ENCODE results near the gene ZBBX.

- TF ChIP-seq CTCF (IDR thresholded peaks at IDR 0.05; ENCODE audit: low read length) (no peak), EZH2 (optimal IDR thresholded peaks at IDR 0.05; ENCODE audit: low read depth, low read length) (no peak), EZH2phosphoT487 (IDR thresholded peaks at IDR 0.05; ENCODE audit: low read length) (no peak)
Observed at GRCh38 chr3:167397826-167398225, 17.7 kb upstream of the ZBBX start.

Data from MM.1S (cell line).